Pancreas (tissue), 10 donors: ENCODE results near the gene MACROD2. TPM values are rescaled to one million over a fixed set of nuclear protein-coding genes. Genes with fewer than 3 reads are reported as not detected.

Source experiments
- ATAC-seq, 4 donors: fragments of 200-7000 bp; cut with Tn5 transposase; one replicate each; pipeline versions ENCODE4 v1.8.0 to v1.9.1; 2020; ENCODE audit warnings: mild to moderate bottlenecking in 4 of 4, moderate library complexity in 4 of 4
- DNase-seq, 6 donors: peaks; one replicate each; pipeline ENCODE4 v3.0.0-alpha.2; 2020
- FAIRE-seq: peaks from 2 replicates; lab custom pipeline; 2012; peaks lifted over from hg19 to GRCh38; lab: Jason Lieb, UNC
- H3K27ac ChIP-seq, 4 donors: fragments of 200-600 bp; sonication (generic); 1 replicate in 3 of 4; 2 replicates in 1 of 4; pipeline versions ENCODE4 v1.5.0 to v1.8.0; 2020
- H3K27me3 ChIP-seq, 4 donors: fragments of 200-600 bp; one replicate each; pipeline ENCODE4 v1.8.0; 2021
- H3K36me3 ChIP-seq, 3 donors: fragments of 200-600 bp; sonication (generic) in 1 of 3; one replicate each; pipeline versions ENCODE4 v1.5.0 to v1.8.0; 2020 to 2021
- H3K4me1 ChIP-seq, 3 donors: fragments of 200-600 bp; one replicate each; pipeline ENCODE4 v1.8.0; 2021
- H3K4me3 ChIP-seq, 4 donors: fragments of 200-600 bp; sonication (generic) in 2 of 4; one replicate each; pipeline versions ENCODE4 v1.5.0 to v1.8.0; 2020 to 2021
- H3K9me3 ChIP-seq, 4 donors: fragments of 200-600 bp; one replicate each; pipeline ENCODE4 v1.8.0; 2021
- WGBS, 2 donors: extraction: QIAGEN DNeasy Blood & Tissue Kit; methylation state at CpG; one replicate each; pipeline ENCODE4 v1.1.7; 2013; 5-methylcytosine and 5-hydroxymethylcytosine counted together
- intact Hi-C, 3 donors: fragments of 100-400 bp; cut with DNase I; formaldehyde crosslinking; loops; one replicate each; pipeline versions ENCODE4 v1.11.1 to v1.14.2; 2022
- polyA plus RNA-seq, 2 donors: library from polyadenylated mRNA; stranded (reverse); fragments of 200-250 nt; gene quantifications; one replicate each; pipeline ENCODE4 v1.2.3, GENCODE V29; 2013
- total RNA-seq, 6 donors: library from RNA; stranded (reverse); fragmentation: NEBNext Ultra II Directional in 4 of 6; extraction: Animal tissue kit (Norgen Biotek cat#: 25700) in 4 of 6; gene quantifications; one replicate each; pipeline versions ENCODE4 v1.2.1 to v1.2.4, GENCODE V29; 2021 to 2023
- TF ChIP-seq, protein P1 (sequence below), 4 donors: fragments of 200-600 bp; sonication (generic) in 3 of 4; IDR thresholded peaks; one replicate each; pipeline versions ENCODE4 v1.5.0 to v1.8.0; 2021; ENCODE audit warnings: antibody characterized with exemption in 4 of 4
- donor health status: healthy with polysubstance abuse.
- donor health status: DM: no; HTN: no; CAD: no; lungs with moderate emphysema.
- donor health status: DM: no; HTN: no; CAD: no.
- donor health status: control.
- donor health status: control.
- donor health status: Bipolar disorder and iron deficiency.
- donor health status: DM: yes; HTN: yes; CAD: no.
- donor health status: DM: no; HTN: no; CAD: no.
- donor health status: DM: no; HTN: no; CAD: no.
- donor health status: DM: yes; HTN: yes; CAD: no.

Gene MACROD2
- total and polyA plus RNA-seq, 8 donors: 1.7 to 4.9 (median 2.7) TPM

DNA sequence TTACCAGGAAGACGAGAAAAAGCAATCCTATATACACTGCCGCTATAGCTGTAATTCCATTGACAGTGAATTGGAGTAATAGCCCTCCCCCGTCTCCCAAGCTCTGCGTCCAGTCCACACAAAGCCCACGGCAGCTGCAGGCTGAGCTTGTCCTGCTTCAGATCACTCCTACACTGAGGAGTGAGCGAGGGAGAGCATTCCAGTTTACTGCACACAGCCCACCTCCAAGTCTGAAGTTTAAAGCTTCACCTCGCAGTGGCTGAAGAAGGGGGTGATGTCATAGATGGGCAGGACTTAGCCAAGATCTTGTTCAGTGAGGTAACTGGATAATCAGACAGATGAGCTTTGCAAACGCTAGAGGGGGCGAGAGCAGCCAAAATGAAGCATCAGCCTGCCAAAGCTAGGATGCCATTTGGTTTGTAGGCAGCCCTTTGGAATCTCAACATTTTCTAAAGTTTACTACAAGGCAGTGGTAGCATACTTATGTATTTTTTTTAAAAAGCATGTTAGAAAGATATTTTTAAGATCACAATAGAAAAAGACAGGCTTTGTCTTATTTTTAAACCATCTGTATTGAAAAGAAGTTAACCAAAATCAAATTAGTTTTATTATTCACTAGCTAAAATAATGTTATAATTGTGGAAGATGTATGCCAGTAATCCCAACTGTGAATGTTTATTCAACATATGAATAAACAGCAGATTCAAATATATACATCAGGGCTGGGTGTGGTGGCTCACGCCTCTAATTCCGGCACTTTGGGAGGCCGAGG is 342.3 kb downstream of the MACROD2 start, which contains the start of gene FLRT3:
Gene FLRT3 (minus strand): TSS at position 213 of the 772 bp plus-strand sequence. CDS start 10,106 bp downstream, outside the sequence.
- DNase-seq: peak; percentile 60 to 87 (median 74)
- ATAC-seq: peak; percentile 95 to 97 (median 96)
- Histone ChIP-seq H3K4me1 (no peaks in the 10 kb centered on the region), H3K27me3 (no peaks in the 10 kb centered on the region), H3K9me3 (no peaks in the 10 kb centered on the region), H3K4me3 (peak within 1 kb of the TSS; percentile 1 to 47 (median 28)), H3K27ac (peak within 1 kb of the TSS in 3 of 4 donors; percentile 31 to 78 (median 63)), H3K36me3 (no peaks in the 10 kb centered on the region)
- TF ChIP-seq, protein P1, sequence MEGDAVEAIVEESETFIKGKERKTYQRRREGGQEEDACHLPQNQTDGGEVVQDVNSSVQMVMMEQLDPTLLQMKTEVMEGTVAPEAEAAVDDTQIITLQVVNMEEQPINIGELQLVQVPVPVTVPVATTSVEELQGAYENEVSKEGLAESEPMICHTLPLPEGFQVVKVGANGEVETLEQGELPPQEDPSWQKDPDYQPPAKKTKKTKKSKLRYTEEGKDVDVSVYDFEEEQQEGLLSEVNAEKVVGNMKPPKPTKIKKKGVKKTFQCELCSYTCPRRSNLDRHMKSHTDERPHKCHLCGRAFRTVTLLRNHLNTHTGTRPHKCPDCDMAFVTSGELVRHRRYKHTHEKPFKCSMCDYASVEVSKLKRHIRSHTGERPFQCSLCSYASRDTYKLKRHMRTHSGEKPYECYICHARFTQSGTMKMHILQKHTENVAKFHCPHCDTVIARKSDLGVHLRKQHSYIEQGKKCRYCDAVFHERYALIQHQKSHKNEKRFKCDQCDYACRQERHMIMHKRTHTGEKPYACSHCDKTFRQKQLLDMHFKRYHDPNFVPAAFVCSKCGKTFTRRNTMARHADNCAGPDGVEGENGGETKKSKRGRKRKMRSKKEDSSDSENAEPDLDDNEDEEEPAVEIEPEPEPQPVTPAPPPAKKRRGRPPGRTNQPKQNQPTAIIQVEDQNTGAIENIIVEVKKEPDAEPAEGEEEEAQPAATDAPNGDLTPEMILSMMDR (IDR thresholded peaks at IDR 0.05): peak; percentile 42 to 56 (median 46)
- FAIRE-seq: peak; percentile 96
- intact Hi-C loops: no loop called here
- WGBS, 2 donors: 25% methylated on average over 12 of the region's 12 CpGs

DNA sequence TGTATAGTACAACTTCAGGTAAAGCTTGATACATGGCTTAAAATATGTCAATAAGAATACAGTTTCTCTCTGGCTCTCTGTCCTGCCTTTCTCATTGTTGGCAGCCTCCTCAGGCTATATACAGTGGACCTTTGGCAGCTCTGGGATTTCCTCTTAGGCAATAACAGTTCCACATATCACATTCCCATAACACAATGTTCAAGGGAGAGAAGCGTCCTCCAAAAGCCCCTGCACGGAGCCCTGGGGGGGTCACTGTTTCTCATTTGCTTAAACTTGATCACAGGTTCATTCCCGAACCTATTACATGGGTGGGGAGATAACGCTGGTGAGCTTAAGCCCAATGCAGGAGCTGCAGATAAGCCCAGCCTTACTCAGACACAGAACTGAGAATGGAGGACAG is 346.5 kb downstream of the MACROD2 start:
- intact Hi-C loops: loop anchor here in 1 of 3 donors (10.0 kb wide), 1 partner anchor 643 kb away; no protein-coding TSS in a partner anchor
- TF ChIP-seq, protein P1 (IDR thresholded peaks at IDR 0.05): no peak
- Histone ChIP-seq H3K4me3 (no peak overlapping the region), H3K9me3 (no peaks in the 10 kb centered on the region), H3K27ac (no peak overlapping the region), H3K36me3 (no peaks in the 10 kb centered on the region), H3K4me1 (peaks cover 9 to 14% (median 13%) of the 10 kb centered on the region in 3 donors), H3K27me3 (no peaks in the 10 kb centered on the region)
- FAIRE-seq: no peak
- 69 to 75% methylated on average over 4 of the region's 4 CpGs for WGBS, 2 donors
- no peak for ATAC-seq
- no peak for DNase-seq

DNA sequence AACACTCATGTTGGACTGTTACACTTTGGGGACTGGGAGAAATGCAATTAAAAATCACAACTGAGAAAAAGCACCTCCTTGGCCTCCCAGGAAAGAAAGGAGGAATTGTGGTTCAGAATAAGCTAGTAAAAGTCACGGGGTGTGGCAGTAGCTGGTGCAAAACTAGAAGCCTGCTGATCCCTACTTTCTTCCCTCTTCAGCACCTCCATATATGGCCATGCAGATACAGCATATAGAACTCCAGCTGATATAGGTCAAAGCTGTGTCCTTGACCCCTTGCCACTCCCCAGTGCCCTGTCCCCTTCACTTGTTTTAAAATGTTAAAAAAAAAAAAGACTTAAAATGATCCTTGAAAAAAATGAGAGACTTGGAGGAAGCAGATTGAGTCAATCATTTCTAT is 347.6 kb downstream of the MACROD2 start:
- H3K27ac ChIP-seq: no peak overlapping the region
- peaks cover 9 to 14% (median 13%) of the 10 kb centered on the region in 3 donors for H3K4me1 ChIP-seq
- H3K36me3 ChIP-seq: no peaks in the 10 kb centered on the region
- H3K4me3 ChIP-seq: no peak overlapping the region
- intact Hi-C loops: loop anchor here in 1 of 3 donors (10.0 kb wide), 1 partner anchor 642 kb away; no protein-coding TSS in a partner anchor
- FAIRE-seq (no peak), DNase-seq (no peak), ATAC-seq (no peak)
- WGBS, 2 donors: 90 to 95% methylated on average over 1 of the region's 1 CpG
- H3K27me3 ChIP-seq: no peaks in the 10 kb centered on the region
- TF ChIP-seq, protein P1 (IDR thresholded peaks at IDR 0.05): no peak
- H3K9me3 ChIP-seq: no peaks in the 10 kb centered on the region

DNA sequence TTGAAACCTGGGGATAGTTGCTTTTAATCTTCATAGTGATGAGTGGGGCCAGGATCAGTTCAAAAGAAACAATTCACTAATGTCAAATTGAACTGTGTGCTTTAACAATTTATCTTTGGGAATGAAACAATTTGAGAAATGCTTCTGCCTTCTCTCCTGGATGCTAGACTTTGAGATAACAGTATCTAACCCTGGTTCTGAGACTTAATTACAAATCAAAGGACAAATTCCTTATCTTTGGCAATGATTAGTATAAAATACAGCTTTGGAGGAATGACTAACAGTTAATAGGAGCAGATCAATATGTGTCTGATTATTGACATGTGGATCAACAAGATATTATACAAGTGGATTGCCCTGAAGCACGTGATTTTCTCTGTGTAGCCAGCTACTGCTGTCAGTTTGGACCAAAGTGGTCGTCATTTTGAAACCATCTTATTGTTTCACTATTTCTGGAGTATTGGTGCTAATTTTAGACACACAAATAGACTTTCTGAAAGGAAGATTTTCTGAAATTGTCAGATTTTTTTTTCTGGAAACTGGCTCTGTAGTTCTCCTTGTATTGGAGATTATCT is 348.3 kb downstream of the MACROD2 start:
- Histone ChIP-seq H3K9me3 (no peaks in the 10 kb centered on the region), H3K27ac (no peak overlapping the region), H3K27me3 (no peaks in the 10 kb centered on the region), H3K4me3 (no peak overlapping the region), H3K36me3 (no peaks in the 10 kb centered on the region), H3K4me1 (peaks cover 9 to 14% (median 13%) of the 10 kb centered on the region in 3 donors)
- FAIRE-seq: no peak
- no peak for ATAC-seq
- no peak for DNase-seq
- intact Hi-C loops: loop anchor here in 1 of 3 donors (10.0 kb wide), 1 partner anchor 641 kb away; no protein-coding TSS in a partner anchor
- TF ChIP-seq, protein P1 (IDR thresholded peaks at IDR 0.05): no peak
- 34 to 37% methylated on average over 2 of the region's 2 CpGs for WGBS, 2 donors
